AML-193 (cell line): ENCODE data around the gene CCDC13.

Source experiments
- DNase-seq, 2 experiments: peaks; one replicate each; lab custom pipeline; 2025; lab: John Stamatoyannopoulos, UW

CCDC13 gene

GRCh38 chr3:42796332-42796885, 23.4 kb upstream of the CCDC13 start:
- DNase-seq, result no peak

GRCh38 chr3:42795621-42796181, 22.6 kb upstream of the CCDC13 start:
- no peak for DNase-seq

- DNase-seq, result no peak
Observed at GRCh38 chr3:42790714-42791229, 17.7 kb upstream of the CCDC13 start.

GRCh38 chr3:42786631-42787030, 13.6 kb upstream of the CCDC13 start:
- no peak for DNase-seq

- DNase-seq, result no peak
Observed at GRCh38 chr3:42786212-42786611, 13.2 kb upstream of the CCDC13 start.

- peak; percentile 81 for DNase-seq
Observed at GRCh38 chr3:42780892-42781700, 8.0 kb upstream of the CCDC13 start.

GRCh38 chr3:42780398-42780797, 7.3 kb upstream of the CCDC13 start:
- DNase-seq, result no peak

GRCh38 chr3:42778644-42779043, 5.6 kb upstream of the CCDC13 start:
- DNase-seq, result no peak

GRCh38 chr3:42773409-42773751, 327 bp upstream of the CCDC13 start:
- DNase-seq, result no peak

GRCh38 chr3:42771271-42771670, 1.8 kb downstream of the CCDC13 start:
- DNase-seq, result no peak

- no peak for DNase-seq
Observed at GRCh38 chr3:42769477-42770131, 3.4 kb downstream of the CCDC13 start.

- no peak for DNase-seq
Observed at GRCh38 chr3:42764561-42765295, 8.3 kb downstream of the CCDC13 start.

GRCh38 chr3:42764115-42764514, 8.9 kb downstream of the CCDC13 start:
- DNase-seq, result no peak

- DNase-seq, result no peak
Observed at GRCh38 chr3:42763021-42763420, 10.0 kb downstream of the CCDC13 start.

GRCh38 chr3:42762046-42762724, 10.9 kb downstream of the CCDC13 start:
- peak; percentile 96 to 99 for DNase-seq

GRCh38 chr3:42758126-42758525, 14.9 kb downstream of the CCDC13 start:
- DNase-seq, result no peak

GRCh38 chr3:42756681-42757213, 16.3 kb downstream of the CCDC13 start:
- DNase-seq, result no peak

- DNase-seq, result peak; percentile 52 to 63
Observed at GRCh38 chr3:42755681-42756578, 17.1 kb downstream of the CCDC13 start.

GRCh38 chr3:42753757-42754156, 19.3 kb downstream of the CCDC13 start:
- DNase-seq, result no peak

- no peak for DNase-seq
Observed at GRCh38 chr3:42752961-42753360, 20.1 kb downstream of the CCDC13 start.
